T-helper 17 cell (primary cell): ENCODE data around the gene CCM2. TPM values are rescaled to one million over a fixed set of nuclear protein-coding genes. Genes with fewer than 3 reads are reported as not detected.
A peak's percentile ranks its signal among the peaks of the same experiment; 100 is the strongest.

Source experiments
- ATAC-seq: fragments of 150-1000 bp; cut with Tn5 transposase; 2 replicates; pipeline ENCODE4 v1.10.0; 2021; ENCODE audit warnings: mild to moderate bottlenecking, moderate library complexity
- DNase-seq, 3 donors: peaks; one replicate each; pipeline versions ENCODE4 v3.0.0 to v3.0.0-alpha.2; 2020 to 2021
- H3K9me3 ChIP-seq: one replicate; pipeline ENCODE4 v1.7.0; 2013; ENCODE audit warnings: low read length, mild to moderate bottlenecking; ENCODE audit not compliant: control insufficient read depth, poor library complexity, severe bottlenecking
- H3K27ac Mint-ChIP-seq: one replicate; pipeline ENCODE4 v1.8.0; 2022; ENCODE audit warnings: mild to moderate bottlenecking, moderate library complexity, mixed read lengths
- H3K27me3 Mint-ChIP-seq: one replicate; pipeline ENCODE4 v1.8.0; 2022; ENCODE audit warnings: mixed read lengths
- H3K36me3 Mint-ChIP-seq: one replicate; pipeline ENCODE4 v1.8.0; 2022; ENCODE audit warnings: low read depth, mixed read lengths
- H3K4me1 Mint-ChIP-seq: one replicate; pipeline ENCODE4 v1.8.0; 2022; ENCODE audit warnings: mild to moderate bottlenecking, mixed read lengths
- H3K4me3 Mint-ChIP-seq: one replicate; pipeline ENCODE4 v1.8.0; 2022; ENCODE audit warnings: mild to moderate bottlenecking, moderate library complexity, mixed read lengths
- total RNA-seq, 4 donors: library from RNA in 2 of 4; stranded (reverse) in 2 of 4; gene quantifications; one replicate each; pipeline ENCODE4 v1.2.3 and lab custom pipeline; 2022 to 2026

CCM2 gene
- total RNA-seq, 2 donors from 2014 or later, result 77.4 to 83.0 TPM

GRCh38 chr7:44964831-44965440, 35.1 kb upstream of the CCM2 start:
- H3K27me3 Mint-ChIP-seq, result no peaks in the 10 kb centered on the region
- H3K27ac Mint-ChIP-seq, result no peak overlapping the region
- DNase-seq (no peak), ATAC-seq (no peak)
- H3K4me3 Mint-ChIP-seq, result peak overlapping the region; percentile 56
- peaks cover 16% of the 10 kb centered on the region for H3K4me1 Mint-ChIP-seq
- H3K9me3 ChIP-seq, result no peaks in the 10 kb centered on the region
- peaks cover 3% of the 10 kb centered on the region for H3K36me3 Mint-ChIP-seq

- H3K4me3 Mint-ChIP-seq, result peak overlapping the region; percentile 56
- ATAC-seq (no peak), DNase-seq (no peak)
- no peak overlapping the region for H3K27ac Mint-ChIP-seq
- H3K36me3 Mint-ChIP-seq, result peaks cover 3% of the 10 kb centered on the region
- no peaks in the 10 kb centered on the region for H3K9me3 ChIP-seq
- H3K4me1 Mint-ChIP-seq, result peaks cover 11% of the 10 kb centered on the region
- no peaks in the 10 kb centered on the region for H3K27me3 Mint-ChIP-seq
Measured at GRCh38 chr7:44965441-44965903, 34.5 kb upstream of the CCM2 start.

- H3K27me3 Mint-ChIP-seq, result no peaks in the 10 kb centered on the region
- H3K4me1 Mint-ChIP-seq, result peaks cover 10% of the 10 kb centered on the region
Measured at GRCh38 chr7:44965937-44966730, 33.9 kb upstream of the CCM2 start.

DNA sequence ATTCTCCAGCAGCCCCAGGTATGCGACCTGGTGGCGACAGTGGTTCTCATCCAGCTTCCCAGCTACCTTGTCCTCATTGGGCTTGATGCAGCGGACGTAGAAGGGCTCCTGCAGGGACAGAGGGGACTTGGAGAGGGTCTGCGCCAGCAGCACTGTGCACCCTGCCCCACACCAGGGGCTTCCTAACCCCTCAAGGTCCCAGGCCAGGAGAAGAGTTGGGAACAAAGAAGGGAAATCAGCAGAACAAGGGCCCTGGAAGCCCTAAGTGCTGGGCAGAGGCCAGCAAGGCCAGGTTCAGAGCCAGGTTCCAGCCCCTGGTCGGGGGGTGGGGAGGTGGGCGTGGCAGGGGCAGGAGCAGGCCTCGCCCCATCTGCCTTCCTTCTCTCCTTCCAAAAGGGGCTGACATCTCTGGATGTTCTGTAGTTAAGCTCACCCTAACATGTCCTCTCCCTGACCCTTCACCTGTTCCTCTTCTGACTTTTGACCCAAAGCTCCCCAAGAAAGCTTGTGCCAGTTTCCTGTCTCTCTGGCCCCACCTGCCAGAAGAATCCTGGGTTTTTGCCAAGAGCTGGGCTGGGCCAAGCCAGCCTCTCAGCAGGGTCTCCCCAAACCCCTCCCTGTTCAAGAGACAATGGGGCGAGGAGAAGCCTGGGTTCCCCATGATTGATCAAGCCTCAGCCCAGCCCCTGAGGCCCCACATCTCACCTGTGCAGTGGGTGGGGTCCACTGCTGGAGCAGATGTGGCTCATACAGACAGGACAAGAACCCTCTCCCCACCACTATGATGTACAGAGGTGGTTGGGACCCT, 33.1 kb upstream of the CCM2 start:
- H3K9me3 ChIP-seq, result no peaks in the 10 kb centered on the region
- H3K27me3 Mint-ChIP-seq, result no peaks in the 10 kb centered on the region
- ATAC-seq, result no peak
- peak overlapping the region; percentile 19 for H3K4me3 Mint-ChIP-seq
- no peak for DNase-seq
- H3K4me1 Mint-ChIP-seq, result peaks cover 13% of the 10 kb centered on the region
- H3K36me3 Mint-ChIP-seq, result peaks cover 3% of the 10 kb centered on the region
- peak overlapping the region; percentile 27 for H3K27ac Mint-ChIP-seq

More at GRCh38 chr7:44965937-44966730, 33.9 kb upstream of the CCM2 start:
- no peak for ATAC-seq
- peaks cover 3% of the 10 kb centered on the region for H3K36me3 Mint-ChIP-seq
- no peak overlapping the region for H3K27ac Mint-ChIP-seq
- no peak overlapping the region for H3K4me3 Mint-ChIP-seq
- H3K9me3 ChIP-seq, result no peaks in the 10 kb centered on the region
- no peak for DNase-seq

GRCh38 chr7:44967571-44968446, 32.2 kb upstream of the CCM2 start:
- peak overlapping the region; percentile 75 for H3K27ac Mint-ChIP-seq
- peaks cover 17% of the 10 kb centered on the region for H3K4me1 Mint-ChIP-seq
- H3K27me3 Mint-ChIP-seq, result no peaks in the 10 kb centered on the region
- H3K9me3 ChIP-seq, result no peaks in the 10 kb centered on the region
- no peak for DNase-seq
- no peak overlapping the region for H3K4me3 Mint-ChIP-seq
- ATAC-seq, result no peak
- peaks cover 3% of the 10 kb centered on the region for H3K36me3 Mint-ChIP-seq

GRCh38 chr7:44969049-44969700, 30.8 kb upstream of the CCM2 start:
- Mint-ChIP-seq H3K4me1 (peaks cover 15% of the 10 kb centered on the region), H3K36me3 (peaks cover 3% of the 10 kb centered on the region), H3K27ac (peak overlapping the region; percentile 75), H3K27me3 (no peaks in the 10 kb centered on the region), H3K4me3 (no peak overlapping the region)
- no peak for ATAC-seq
- no peaks in the 10 kb centered on the region for H3K9me3 ChIP-seq
- DNase-seq, result no peak

- no peaks in the 10 kb centered on the region for H3K27me3 Mint-ChIP-seq
- peaks cover 18% of the 10 kb centered on the region for H3K4me1 Mint-ChIP-seq
- DNase-seq (no peak), ATAC-seq (no peak)
- no peaks in the 10 kb centered on the region for H3K9me3 ChIP-seq
- H3K27ac Mint-ChIP-seq, result no peak overlapping the region
- no peak overlapping the region for H3K4me3 Mint-ChIP-seq
- peaks cover 3% of the 10 kb centered on the region for H3K36me3 Mint-ChIP-seq
Measured at GRCh38 chr7:44969701-44970522, 30.1 kb upstream of the CCM2 start.

GRCh38 chr7:44970523-44971051, 29.4 kb upstream of the CCM2 start:
- H3K27me3 Mint-ChIP-seq, result no peaks in the 10 kb centered on the region

DNA sequence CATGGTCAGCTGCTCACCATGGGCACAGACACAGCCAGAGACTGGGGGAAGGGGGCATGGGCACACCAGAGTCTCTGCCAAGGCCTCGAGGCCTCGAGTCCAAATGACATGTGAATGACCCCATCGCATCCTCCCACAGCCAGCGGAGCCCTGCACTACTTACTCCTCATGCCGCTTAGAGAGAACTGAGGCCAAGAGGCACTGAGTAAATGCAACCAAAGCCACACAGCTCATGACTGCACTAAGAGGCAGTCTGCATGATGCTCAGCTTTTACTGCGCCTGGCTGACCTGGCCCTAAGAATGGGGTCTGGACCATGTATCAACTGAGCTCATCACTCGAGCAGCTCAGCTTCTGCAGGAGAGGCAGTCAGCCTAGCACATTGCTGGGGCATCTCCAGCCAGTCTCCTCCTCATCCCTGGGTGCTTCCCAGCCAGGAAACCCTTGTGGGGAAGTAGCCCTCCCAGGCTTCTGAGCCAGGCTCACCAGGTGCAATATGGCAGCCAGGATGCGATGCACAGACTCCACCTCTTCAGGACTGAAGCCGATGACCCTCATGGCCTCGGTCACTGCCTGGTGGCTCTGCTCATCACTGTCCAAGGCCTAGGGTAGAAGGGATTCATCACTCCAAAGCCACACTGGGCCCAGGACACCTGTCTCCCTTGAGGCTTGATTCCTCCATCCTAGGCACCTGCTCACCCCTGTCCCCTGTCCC, 28.7 kb upstream of the CCM2 start:
- peaks cover 5% of the 10 kb centered on the region for H3K36me3 Mint-ChIP-seq

More at GRCh38 chr7:44970523-44971051, 29.4 kb upstream of the CCM2 start:
- H3K27ac Mint-ChIP-seq, result peak overlapping the region; percentile 82
- DNase-seq, result no peak
- H3K9me3 ChIP-seq, result no peaks in the 10 kb centered on the region
- H3K36me3 Mint-ChIP-seq, result peaks cover 5% of the 10 kb centered on the region
- ATAC-seq, result no peak
- H3K4me3 Mint-ChIP-seq, result no peak overlapping the region
- H3K4me1 Mint-ChIP-seq, result peaks cover 15% of the 10 kb centered on the region

GRCh38 chr7:44971902-44972441, 28.0 kb upstream of the CCM2 start:
- no peak for ATAC-seq
- peaks cover 5% of the 10 kb centered on the region for H3K36me3 Mint-ChIP-seq
- peak overlapping the region; percentile 82 for H3K27ac Mint-ChIP-seq
- peaks cover 21% of the 10 kb centered on the region for H3K4me1 Mint-ChIP-seq
- no peaks in the 10 kb centered on the region for H3K9me3 ChIP-seq
- H3K27me3 Mint-ChIP-seq, result no peaks in the 10 kb centered on the region
- peak overlapping the region; percentile 9 for H3K4me3 Mint-ChIP-seq
- DNase-seq, result no peak

More for the DNA sequence above, 28.7 kb upstream of the CCM2 start:
- no peak for ATAC-seq
- Mint-ChIP-seq H3K4me1 (peaks cover 17% of the 10 kb centered on the region), H3K4me3 (no peak overlapping the region), H3K27ac (peak overlapping the region; percentile 82), H3K27me3 (no peaks in the 10 kb centered on the region)
- H3K9me3 ChIP-seq, result no peaks in the 10 kb centered on the region
- no peak for DNase-seq

- Mint-ChIP-seq H3K27me3 (no peaks in the 10 kb centered on the region), H3K4me1 (peaks cover 22% of the 10 kb centered on the region), H3K27ac (peak overlapping the region; percentile 82), H3K4me3 (no peak overlapping the region), H3K36me3 (peaks cover 5% of the 10 kb centered on the region)
- DNase-seq (no peak), ATAC-seq (no peak)
- no peaks in the 10 kb centered on the region for H3K9me3 ChIP-seq
Measured at GRCh38 chr7:44972562-44972961, 27.4 kb upstream of the CCM2 start.
